HG03575 (cell line): ENCODE measurements around the gene DERL2.

ENCODE experiments used
- ATAC-seq: cut with Tn5 transposase; IDR thresholded peaks from one replicate; pipeline ENCODE4 v1.9.1; 2021; ENCODE audit not compliant: unreplicated experiment, insufficient number of reproducible peaks, low FRiP score; ENCODE audit errors: extremely low read depth

Gene DERL2

GRCh38 chr17:5485270-5486205, at the start of gene DERL2:
TSS of gene DERL2 (minus strand) at chr17:5486178. CDS start at chr17:5486161, 17 bp downstream.
- ATAC-seq, result no peak

GRCh38 chr17:5535436-5535835, 49.5 kb upstream of the DERL2 start:
- no peak for ATAC-seq

- ATAC-seq, result no peak
Measured at GRCh38 chr17:5533486-5534315, 47.7 kb upstream of the DERL2 start.

- ATAC-seq, result no peak
Measured at GRCh38 chr17:5532581-5532980, 46.6 kb upstream of the DERL2 start.

GRCh38 chr17:5531085-5531418, 45.1 kb upstream of the DERL2 start:
- no peak for ATAC-seq

- no peak for ATAC-seq
Measured at GRCh38 chr17:5530265-5531084, 44.5 kb upstream of the DERL2 start.

GRCh38 chr17:5527601-5528250, 41.7 kb upstream of the DERL2 start:
- no peak for ATAC-seq

GRCh38 chr17:5526821-5527598, 41.0 kb upstream of the DERL2 start:
- ATAC-seq, result no peak

- no peak for ATAC-seq
Measured at GRCh38 chr17:5523249-5523648, 37.3 kb upstream of the DERL2 start.

- ATAC-seq, result no peak
Measured at GRCh38 chr17:5522476-5522875, 36.5 kb upstream of the DERL2 start.

- ATAC-seq, result no peak
Measured at GRCh38 chr17:5516060-5516792, 30.2 kb upstream of the DERL2 start.

- ATAC-seq, result no peak
Measured at GRCh38 chr17:5514976-5515375, 29.0 kb upstream of the DERL2 start.

GRCh38 chr17:5513628-5514027, 27.6 kb upstream of the DERL2 start:
- ATAC-seq, result no peak

GRCh38 chr17:5511401-5512225, 25.6 kb upstream of the DERL2 start:
- no peak for ATAC-seq

GRCh38 chr17:5510771-5511170, 24.8 kb upstream of the DERL2 start:
- ATAC-seq, result no peak

- ATAC-seq, result no peak
Measured at GRCh38 chr17:5509482-5509881, 23.5 kb upstream of the DERL2 start.

- no peak for ATAC-seq
Measured at GRCh38 chr17:5508810-5509209, 22.8 kb upstream of the DERL2 start.
